ENCODE measurements around the gene NUDT16L1. TPM values are rescaled to one million over a fixed set of nuclear protein-coding genes. Genes with fewer than 3 reads are reported as not detected.

NUDT16L1 gene
- total and polyA plus RNA-seq, 2 of the 13 experiments (the other 11 are each of a cell fraction or from before 2014, with no cell fraction given) = 28.0 to 40.5 TPM

DNA sequence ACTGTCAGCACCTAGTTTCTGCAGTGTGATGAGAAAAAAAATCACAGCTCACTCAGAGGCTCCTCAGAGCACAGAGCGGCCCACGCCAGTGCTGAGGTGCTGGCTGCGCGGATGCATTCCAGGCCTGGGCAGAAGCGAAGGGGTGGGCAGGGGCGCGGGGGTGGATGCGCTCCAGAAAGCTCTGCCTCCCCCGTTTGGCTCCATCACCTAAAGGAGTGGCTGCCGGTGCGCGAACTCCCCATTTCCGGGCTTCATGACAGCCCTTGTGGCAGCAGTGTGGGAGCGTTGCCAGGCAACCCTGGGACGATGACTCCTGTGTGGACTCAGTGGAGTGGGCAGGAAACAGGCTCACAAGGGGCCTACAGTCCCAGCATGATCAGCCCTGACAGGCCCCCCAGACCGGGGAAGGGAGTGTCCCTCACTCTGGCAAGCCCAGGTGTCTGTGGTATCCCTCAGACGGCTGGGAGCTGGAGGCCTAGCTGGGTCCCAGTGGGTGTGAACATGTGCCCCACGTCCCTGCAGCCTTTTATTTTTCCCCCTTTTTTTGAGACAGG lies 32.8 kb upstream of the NUDT16L1 start (continued):
- TF ChIP-seq RBM22 (optimal IDR thresholded peaks at IDR 0.05; ENCODE audit: low read length) (peak; percentile 81), FIP1L1 (IDR thresholded peaks at IDR 0.05; ENCODE audit: borderline replicate concordance, insufficient read depth, low read depth, low read length) (no peak), KDM5A (IDR thresholded peaks at IDR 0.05; ENCODE audit: borderline replicate concordance, low read length) (no peak), TOPORS (CRISPR knock-in tag; IDR thresholded peaks at IDR 0.05) (no peak), PLRG1 (conservative IDR thresholded peaks at IDR 0.05) (no peak), SP4 (CRISPR knock-in tag; IDR thresholded peaks at IDR 0.05) (no peak; the same call in 1 of the 2 replicates), SMAD9 (CRISPR knock-in tag; IDR thresholded peaks at IDR 0.05) (no peak), GLI4 (CRISPR knock-in tag; IDR thresholded peaks at IDR 0.05; ENCODE audit: borderline replicate concordance) (no peak), ETV5 (CRISPR knock-in tag; IDR thresholded peaks at IDR 0.05; ENCODE audit: borderline replicate concordance) (peak; percentile 73; the same call in 1 of the 2 replicates), HMG20B (CRISPR knock-in tag; conservative IDR thresholded peaks at IDR 0.05) (no peak), HMG20A (CRISPR knock-in tag; IDR thresholded peaks at IDR 0.05; ENCODE audit: borderline replicate concordance) (no peak), ZNF383 (CRISPR knock-in tag; IDR thresholded peaks at IDR 0.05; ENCODE audit: borderline replicate concordance) (no peak), ZNF225 (CRISPR knock-in tag; IDR thresholded peaks at IDR 0.05) (no peak), YY1 (IDR thresholded peaks at IDR 0.05; ENCODE audit: insufficient read depth, insufficient replicate concordance, low read depth, low read length) (peak; percentile 13), ZNF44 (CRISPR knock-in tag; IDR thresholded peaks at IDR 0.05) (no peak), RORA (CRISPR knock-in tag; IDR thresholded peaks at IDR 0.05) (no peak), ZBTB7B (CRISPR knock-in tag; IDR thresholded peaks at IDR 0.05) (peak; percentile 54; the same call in 1 of the 2 replicates), XRCC5 (optimal IDR thresholded peaks at IDR 0.05; ENCODE audit: low read length) (peak; percentile 17), RARA (CRISPR knock-in tag; IDR thresholded peaks at IDR 0.05) (no peak)
- TF ChIP-seq, protein P1, sequence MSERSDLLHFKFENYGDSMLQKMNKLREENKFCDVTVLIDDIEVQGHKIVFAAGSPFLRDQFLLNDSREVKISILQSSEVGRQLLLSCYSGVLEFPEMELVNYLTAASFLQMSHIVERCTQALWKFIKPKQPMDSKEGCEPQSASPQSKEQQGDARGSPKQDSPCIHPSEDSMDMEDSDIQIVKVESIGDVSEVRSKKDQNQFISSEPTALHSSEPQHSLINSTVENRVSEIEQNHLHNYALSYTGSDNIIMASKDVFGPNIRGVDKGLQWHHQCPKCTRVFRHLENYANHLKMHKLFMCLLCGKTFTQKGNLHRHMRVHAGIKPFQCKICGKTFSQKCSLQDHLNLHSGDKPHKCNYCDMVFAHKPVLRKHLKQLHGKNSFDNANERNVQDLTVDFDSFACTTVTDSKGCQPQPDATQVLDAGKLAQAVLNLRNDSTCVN (CRISPR knock-in tag; IDR thresholded peaks at IDR 0.05; ENCODE audit: borderline replicate concordance) = peak; percentile 99
- TF ChIP-seq, protein P2, sequence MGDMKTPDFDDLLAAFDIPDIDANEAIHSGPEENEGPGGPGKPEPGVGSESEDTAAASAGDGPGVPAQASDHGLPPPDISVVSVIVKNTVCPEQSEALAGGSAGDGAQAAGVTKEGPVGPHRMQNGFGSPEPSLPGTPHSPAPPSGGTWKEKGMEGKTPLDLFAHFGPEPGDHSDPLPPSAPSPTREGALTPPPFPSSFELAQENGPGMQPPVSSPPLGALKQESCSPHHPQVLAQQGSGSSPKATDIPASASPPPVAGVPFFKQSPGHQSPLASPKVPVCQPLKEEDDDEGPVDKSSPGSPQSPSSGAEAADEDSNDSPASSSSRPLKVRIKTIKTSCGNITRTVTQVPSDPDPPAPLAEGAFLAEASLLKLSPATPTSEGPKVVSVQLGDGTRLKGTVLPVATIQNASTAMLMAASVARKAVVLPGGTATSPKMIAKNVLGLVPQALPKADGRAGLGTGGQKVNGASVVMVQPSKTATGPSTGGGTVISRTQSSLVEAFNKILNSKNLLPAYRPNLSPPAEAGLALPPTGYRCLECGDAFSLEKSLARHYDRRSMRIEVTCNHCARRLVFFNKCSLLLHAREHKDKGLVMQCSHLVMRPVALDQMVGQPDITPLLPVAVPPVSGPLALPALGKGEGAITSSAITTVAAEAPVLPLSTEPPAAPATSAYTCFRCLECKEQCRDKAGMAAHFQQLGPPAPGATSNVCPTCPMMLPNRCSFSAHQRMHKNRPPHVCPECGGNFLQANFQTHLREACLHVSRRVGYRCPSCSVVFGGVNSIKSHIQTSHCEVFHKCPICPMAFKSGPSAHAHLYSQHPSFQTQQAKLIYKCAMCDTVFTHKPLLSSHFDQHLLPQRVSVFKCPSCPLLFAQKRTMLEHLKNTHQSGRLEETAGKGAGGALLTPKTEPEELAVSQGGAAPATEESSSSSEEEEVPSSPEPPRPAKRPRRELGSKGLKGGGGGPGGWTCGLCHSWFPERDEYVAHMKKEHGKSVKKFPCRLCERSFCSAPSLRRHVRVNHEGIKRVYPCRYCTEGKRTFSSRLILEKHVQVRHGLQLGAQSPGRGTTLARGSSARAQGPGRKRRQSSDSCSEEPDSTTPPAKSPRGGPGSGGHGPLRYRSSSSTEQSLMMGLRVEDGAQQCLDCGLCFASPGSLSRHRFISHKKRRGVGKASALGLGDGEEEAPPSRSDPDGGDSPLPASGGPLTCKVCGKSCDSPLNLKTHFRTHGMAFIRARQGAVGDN (CRISPR knock-in tag; IDR thresholded peaks at IDR 0.05) = peak; percentile 90
- TF ChIP-seq, protein P3, sequence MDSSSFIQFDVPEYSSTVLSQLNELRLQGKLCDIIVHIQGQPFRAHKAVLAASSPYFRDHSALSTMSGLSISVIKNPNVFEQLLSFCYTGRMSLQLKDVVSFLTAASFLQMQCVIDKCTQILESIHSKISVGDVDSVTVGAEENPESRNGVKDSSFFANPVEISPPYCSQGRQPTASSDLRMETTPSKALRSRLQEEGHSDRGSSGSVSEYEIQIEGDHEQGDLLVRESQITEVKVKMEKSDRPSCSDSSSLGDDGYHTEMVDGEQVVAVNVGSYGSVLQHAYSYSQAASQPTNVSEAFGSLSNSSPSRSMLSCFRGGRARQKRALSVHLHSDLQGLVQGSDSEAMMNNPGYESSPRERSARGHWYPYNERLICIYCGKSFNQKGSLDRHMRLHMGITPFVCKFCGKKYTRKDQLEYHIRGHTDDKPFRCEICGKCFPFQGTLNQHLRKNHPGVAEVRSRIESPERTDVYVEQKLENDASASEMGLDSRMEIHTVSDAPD (CRISPR knock-in tag; IDR thresholded peaks at IDR 0.05) = no peak
- TF ChIP-seq, protein P4, sequence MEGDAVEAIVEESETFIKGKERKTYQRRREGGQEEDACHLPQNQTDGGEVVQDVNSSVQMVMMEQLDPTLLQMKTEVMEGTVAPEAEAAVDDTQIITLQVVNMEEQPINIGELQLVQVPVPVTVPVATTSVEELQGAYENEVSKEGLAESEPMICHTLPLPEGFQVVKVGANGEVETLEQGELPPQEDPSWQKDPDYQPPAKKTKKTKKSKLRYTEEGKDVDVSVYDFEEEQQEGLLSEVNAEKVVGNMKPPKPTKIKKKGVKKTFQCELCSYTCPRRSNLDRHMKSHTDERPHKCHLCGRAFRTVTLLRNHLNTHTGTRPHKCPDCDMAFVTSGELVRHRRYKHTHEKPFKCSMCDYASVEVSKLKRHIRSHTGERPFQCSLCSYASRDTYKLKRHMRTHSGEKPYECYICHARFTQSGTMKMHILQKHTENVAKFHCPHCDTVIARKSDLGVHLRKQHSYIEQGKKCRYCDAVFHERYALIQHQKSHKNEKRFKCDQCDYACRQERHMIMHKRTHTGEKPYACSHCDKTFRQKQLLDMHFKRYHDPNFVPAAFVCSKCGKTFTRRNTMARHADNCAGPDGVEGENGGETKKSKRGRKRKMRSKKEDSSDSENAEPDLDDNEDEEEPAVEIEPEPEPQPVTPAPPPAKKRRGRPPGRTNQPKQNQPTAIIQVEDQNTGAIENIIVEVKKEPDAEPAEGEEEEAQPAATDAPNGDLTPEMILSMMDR (CRISPR knock-in tag; IDR thresholded peaks at IDR 0.05) = peak; percentile 16; the same call in 1 of the 2 replicates

Measured in HepG2 (cell line).